GM19351 (cell line): ENCODE results near the gene TTC9C.
"Not testable (repeated sequence)": the region's sequence is repeated elsewhere in the genome, so short reads cannot be mapped to it uniquely, and the experiment has no call there.

Experiments
- ATAC-seq: cut with Tn5 transposase; IDR thresholded peaks from one replicate; pipeline ENCODE4 v1.9.1; 2021; ENCODE audit warnings: mild to moderate bottlenecking, moderate library complexity; ENCODE audit not compliant: unreplicated experiment

Gene TTC9C

GRCh38 chr11:62728171-62728988 lies at the start of gene TTC9C:
TSS of gene TTC9C (plus strand) at chr11:62728486. CDS start at chr11:62728849, 363 bp downstream.
- ATAC-seq: no peak

GRCh38 chr11:62678770-62679696 lies 49.3 kb upstream of the TTC9C start, which contains the start of gene UBXN1:
TSS of gene UBXN1 (minus strand) at chr11:62679073. CDS start at chr11:62678923, 150 bp downstream.
- ATAC-seq: peak; percentile 68

- ATAC-seq: peak; percentile 70
Measured at GRCh38 chr11:62680825-62681240, 47.5 kb upstream of the TTC9C start.

- no peak for ATAC-seq
Measured at GRCh38 chr11:62682518-62682917, 45.8 kb upstream of the TTC9C start.

GRCh38 chr11:62687508-62688396 lies 40.5 kb upstream of the TTC9C start:
- no peak for ATAC-seq

GRCh38 chr11:62688491-62688890 lies 39.8 kb upstream of the TTC9C start:
- ATAC-seq: no peak

- no peak for ATAC-seq
Measured at GRCh38 chr11:62689421-62690183, 38.7 kb upstream of the TTC9C start, which contains the start of gene LRRN4CL. TSS of gene LRRN4CL (minus strand) at chr11:62689530. CDS start at chr11:62688508, 1,022 bp downstream.

GRCh38 chr11:62693624-62694023 lies 34.7 kb upstream of the TTC9C start:
- ATAC-seq: not testable (repeated sequence)

- no peak for ATAC-seq
Measured at GRCh38 chr11:62694455-62695167, 33.7 kb upstream of the TTC9C start.

GRCh38 chr11:62702246-62702645 lies 26.0 kb upstream of the TTC9C start:
- ATAC-seq: no peak

- ATAC-seq: not testable (repeated sequence)
Measured at GRCh38 chr11:62703921-62704320, 24.4 kb upstream of the TTC9C start.

- no peak for ATAC-seq
Measured at GRCh38 chr11:62705413-62705812, 22.9 kb upstream of the TTC9C start.

- ATAC-seq: peak; percentile 69
Measured at GRCh38 chr11:62705880-62706849, 22.1 kb upstream of the TTC9C start.

- no peak for ATAC-seq
Measured at GRCh38 chr11:62706850-62707247, 21.4 kb upstream of the TTC9C start.

GRCh38 chr11:62707277-62707861 lies 20.9 kb upstream of the TTC9C start, which contains the start of the genes BSCL2 and GNG3:
TSS of gene BSCL2 (minus strand) at chr11:62707424. CDS start at chr11:62707195, 229 bp downstream.
TSS of gene GNG3 (plus strand) at chr11:62707676. CDS start at chr11:62708296, 620 bp downstream.
- no peak for ATAC-seq

GRCh38 chr11:62708392-62708791 lies 19.9 kb upstream of the TTC9C start:
- ATAC-seq: no peak

GRCh38 chr11:62708793-62709192 lies 19.5 kb upstream of the TTC9C start:
- no peak for ATAC-seq
